CD4-positive, alpha-beta T cell treated with Interleukin-4 for 4 hours (primary cell): Measurements from ENCODE around the gene GPRC5D.

ENCODE experiments used
- DNase-seq: peaks from one replicate; pipeline ENCODE4 v3.0.0-alpha.2; 2020

GPRC5D gene

DNA sequence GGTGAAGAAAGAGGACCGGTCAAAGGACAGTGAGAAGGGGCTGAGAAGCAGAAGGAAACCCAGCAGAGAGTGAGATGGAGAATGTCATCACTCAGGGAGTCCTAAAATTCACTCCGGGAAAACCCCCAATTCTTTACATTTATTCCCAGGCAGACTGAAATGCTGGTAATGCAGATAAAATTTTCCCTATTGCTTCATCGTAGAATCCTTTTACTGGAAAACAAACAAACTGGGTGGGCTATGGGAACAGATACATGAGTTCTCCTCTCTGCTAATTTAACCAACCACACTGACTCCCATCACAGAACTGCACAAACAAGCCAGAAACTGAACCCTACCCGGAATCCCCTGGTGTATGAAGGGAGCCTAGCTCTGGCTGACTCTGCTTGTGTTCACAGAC lies 27.2 kb upstream of the GPRC5D start:
- DNase-seq: no peak

GRCh38 chr12:12977231-12977630 lies 25.3 kb upstream of the GPRC5D start:
- DNase-seq: no peak

- no peak for DNase-seq
These were observed 24.4 kb upstream of the GPRC5D start for GRCh38 chr12:12976366-12976765.

DNA sequence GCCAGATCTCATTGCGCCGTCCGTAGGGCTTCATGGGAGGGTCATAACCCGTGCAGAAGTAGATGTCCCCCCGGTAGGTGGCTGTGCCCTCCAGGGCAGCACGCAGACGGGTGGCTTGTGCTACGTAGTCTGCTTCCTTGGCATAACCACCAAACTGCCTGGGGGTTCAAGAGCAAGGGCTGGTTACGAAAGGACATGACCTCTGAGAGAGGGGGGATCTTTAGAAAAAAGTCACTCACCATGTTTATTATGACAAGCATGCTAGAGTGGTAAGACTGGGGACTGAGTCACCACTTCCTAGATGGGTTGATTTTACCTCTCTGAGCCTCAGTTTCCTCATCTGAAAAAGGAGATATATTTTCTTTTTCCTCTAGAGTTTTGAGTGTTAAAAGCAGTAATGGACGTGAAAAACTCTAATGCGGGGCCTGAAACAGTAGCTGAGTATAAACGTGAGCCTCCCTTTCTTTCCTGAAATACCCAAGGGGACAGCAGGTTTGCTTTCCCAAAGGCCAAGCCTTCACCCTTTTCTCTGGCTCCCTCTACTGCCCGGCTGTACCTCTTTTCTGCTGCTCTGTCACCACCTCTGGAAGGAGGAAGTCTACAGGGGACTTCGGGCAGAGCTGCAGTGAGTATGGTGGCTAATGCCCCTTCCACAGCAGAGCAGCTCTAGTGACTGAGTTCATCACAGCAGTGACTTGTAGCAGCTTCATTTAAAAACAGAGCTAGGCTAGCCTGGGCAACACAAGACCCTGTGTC lies 23.5 kb upstream of the GPRC5D start:
- DNase-seq: no peak

DNA sequence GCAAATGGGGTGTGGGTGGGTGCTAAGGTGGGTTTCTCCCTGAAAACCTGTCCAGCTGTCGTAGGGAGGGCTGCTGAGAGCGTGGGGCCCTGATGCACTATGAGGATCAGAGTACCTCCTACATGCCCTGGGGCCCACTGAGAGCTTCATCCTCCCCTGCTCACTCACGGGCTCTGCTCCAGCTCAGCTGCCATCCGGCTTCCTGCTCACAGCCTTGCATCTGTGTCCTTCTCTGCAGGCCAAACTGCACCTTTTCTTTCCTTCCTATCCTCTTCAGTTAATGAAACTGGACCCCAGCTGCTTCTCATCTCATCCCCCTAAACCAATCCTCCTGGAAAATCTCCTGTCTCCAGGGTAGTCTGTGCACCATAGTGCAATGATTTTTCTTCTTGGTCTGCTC lies 22.2 kb upstream of the GPRC5D start:
- DNase-seq: no peak

GRCh38 chr12:12973019-12973418 lies 21.0 kb upstream of the GPRC5D start:
- no peak for DNase-seq

DNA sequence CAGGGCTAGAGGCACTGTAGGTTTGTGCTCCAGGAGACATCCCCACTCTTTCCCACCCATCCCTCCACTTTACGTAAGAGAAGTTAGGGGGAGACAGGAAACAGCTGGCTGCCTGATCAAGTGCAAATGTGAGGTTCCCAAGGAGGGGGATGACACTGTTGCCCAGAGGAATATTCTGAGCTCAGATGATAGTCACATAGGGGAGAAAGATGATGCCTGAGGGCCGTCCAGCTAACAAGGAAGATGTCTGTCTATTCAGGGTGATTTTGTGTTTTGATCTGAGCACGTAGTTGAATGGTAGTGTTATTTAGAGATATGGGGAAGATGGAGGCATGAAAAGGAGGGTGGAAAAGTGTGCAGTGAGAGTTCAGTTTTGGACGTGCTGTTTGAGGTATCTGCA lies 13.9 kb upstream of the GPRC5D start:
- no peak for DNase-seq

GRCh38 chr12:12964255-12964654 lies 12.3 kb upstream of the GPRC5D start:
- DNase-seq: no peak

DNA sequence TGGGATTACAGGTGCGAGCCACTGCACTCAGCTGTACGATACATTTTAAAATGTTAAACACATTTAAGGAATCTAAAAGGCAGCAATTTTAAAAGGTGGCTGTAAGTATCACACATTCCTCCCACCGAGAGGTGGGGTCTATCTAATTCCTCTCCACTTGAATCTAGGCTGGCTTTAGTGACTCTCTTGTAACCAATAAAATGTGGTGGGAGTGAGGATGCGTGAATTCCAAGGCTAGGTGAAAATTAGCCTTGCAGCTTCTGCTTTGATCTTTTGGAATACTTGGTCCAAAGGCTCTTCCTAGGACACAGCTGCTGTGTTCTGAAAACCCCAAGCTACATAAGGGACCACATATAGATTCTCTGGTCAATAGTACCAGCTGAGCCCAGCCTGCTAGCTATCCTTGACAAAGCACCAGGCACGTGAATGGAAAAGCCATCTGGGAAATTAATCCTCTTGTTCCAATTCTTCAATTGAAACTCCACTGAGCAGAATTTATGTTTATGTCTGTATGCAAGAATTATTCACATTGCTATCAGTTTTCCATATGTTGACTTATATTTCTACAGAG lies 8.8 kb upstream of the GPRC5D start:
- no peak for DNase-seq

- DNase-seq: no peak
These were observed 6.9 kb upstream of the GPRC5D start for GRCh38 chr12:12958886-12959285.

DNA sequence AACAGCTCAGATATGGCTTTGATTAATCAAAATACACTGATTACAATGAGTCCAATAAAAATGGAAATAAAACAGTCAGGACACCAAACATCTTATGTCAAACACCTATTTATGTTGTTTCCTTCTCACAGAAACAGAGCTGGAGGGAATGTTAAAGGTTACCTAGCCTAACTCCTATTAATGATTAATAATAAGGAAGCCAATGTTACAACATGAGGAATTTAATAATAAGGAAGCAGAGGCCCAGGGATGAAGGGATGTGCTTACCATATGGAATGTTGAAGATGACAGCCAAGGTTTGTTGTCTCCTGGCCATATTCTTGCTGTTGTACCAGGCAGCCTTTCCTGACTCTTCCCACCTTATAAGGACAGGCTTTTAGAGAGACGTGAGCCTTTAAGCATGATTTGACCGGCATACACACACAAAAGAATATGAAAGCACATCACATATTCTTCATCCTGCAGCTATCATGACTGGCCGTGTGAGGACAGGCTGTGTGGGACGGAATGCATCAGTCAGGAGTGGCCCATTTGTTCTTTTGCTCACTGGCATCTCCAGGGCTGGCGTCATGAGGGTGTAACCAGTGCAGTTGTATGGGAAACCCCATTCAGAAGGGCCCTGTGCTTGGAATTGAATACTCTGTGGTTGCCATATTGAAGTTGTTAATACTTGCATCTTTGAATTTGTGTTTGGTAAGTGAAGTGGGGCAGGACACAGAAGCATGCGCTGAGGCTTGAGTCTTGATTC lies 3.1 kb upstream of the GPRC5D start:
- DNase-seq: no peak

DNA sequence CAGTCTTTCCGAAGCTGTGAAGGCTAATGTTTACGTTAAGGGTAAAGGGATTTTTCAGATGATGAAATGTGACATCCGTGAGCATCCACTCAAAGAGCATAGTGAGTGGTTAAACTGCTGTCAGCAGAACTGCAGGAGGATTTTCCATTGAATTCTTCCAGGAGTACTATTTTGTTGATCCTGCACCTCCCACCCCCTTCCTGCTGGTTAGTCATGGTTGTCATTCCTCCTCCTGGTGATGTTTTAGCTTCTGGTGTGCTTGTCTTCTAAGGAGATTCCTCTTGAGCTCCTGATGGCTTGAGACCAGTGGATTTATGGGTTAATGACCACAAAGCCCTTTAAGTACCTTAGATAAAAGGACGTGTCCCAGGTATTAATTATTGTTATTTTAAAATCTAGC lies 2.4 kb upstream of the GPRC5D start:
- DNase-seq: no peak

- no peak for DNase-seq
These were observed 466 bp downstream of the GPRC5D start for GRCh38 chr12:12951504-12951903.

DNA sequence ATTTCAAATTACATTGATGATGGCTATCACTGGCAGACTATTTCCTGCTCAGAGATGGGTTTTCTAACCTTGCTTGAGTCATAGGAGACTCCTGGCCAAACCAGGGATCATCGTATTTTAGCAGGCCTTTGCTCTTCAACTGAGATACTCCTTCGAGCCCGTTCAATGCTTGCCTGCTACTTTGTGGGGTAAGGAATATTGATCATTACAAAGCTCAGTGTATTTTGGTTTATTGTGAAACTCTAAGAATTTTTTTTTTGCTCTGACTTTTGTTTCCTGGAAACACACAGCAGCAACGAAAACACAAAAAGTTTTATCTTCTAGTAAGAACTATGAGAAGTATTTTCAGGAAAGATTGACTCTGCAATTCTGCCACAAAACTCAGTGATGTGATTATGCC lies 4.1 kb downstream of the GPRC5D start:
- no peak for DNase-seq

- DNase-seq: no peak
These were observed 5.1 kb downstream of the GPRC5D start for GRCh38 chr12:12946686-12947355.

DNA sequence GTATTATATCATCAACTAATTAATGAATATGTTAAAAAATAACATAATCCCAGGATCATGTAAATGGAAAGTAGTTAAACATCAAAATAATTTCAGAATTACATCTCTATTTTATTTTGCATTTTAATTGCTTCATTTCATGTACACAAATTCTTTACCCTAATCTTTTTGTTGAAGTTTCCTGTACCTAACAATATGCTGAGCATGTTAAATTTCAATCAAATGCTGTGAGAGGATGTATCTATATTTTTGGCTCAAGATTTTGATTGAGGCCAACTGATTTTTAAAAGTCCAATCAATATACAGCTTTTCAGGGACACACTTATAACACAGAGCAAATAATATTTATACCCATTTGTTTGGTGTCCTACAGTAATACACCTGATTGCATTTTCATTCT lies 6.4 kb downstream of the GPRC5D start:
- no peak for DNase-seq

GRCh38 chr12:12943586-12944260 lies 8.2 kb downstream of the GPRC5D start:
- DNase-seq: no peak

DNA sequence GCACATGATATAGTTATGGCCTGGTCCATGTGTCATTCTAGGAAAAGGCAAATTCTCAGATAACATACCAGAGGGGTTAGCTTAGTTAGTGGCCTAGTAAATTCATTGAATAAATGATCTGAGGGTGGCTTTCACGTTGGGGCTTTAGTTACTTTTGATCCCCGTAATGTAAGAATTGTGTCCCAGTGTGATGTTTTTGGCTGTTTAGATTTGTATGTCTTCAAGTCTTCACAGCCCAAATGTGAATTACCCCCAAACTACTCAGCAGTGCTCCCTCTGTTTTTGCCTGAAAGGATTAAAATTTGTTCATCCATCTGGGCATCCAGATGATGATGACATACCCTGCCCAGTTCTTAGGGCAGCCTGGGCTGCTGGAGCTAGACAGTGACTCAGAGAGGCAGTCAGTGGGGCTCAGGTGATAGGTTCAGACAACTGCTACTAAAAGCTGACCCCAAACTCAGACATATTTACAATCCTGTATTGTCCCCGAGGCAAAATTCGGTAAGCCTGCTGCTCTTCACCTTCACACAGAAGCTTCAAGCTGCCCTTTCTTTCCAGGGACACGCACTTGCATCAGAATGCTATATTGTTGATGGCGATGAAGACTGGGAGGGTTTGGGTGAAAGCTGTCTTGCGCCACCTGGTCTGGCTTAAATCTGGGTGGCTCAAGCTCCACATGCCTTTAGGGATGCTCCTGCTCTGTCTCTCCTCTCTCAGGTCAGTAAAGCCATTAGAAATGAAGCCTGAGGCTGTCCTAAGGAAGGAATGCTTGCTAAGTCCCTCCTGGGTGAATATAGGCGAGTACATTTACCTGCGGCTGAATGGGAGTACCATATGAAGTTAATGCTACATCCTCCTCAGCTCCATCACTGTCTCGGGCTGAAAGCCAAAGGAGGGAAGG lies 10.3 kb downstream of the GPRC5D start:
- no peak for DNase-seq

DNA sequence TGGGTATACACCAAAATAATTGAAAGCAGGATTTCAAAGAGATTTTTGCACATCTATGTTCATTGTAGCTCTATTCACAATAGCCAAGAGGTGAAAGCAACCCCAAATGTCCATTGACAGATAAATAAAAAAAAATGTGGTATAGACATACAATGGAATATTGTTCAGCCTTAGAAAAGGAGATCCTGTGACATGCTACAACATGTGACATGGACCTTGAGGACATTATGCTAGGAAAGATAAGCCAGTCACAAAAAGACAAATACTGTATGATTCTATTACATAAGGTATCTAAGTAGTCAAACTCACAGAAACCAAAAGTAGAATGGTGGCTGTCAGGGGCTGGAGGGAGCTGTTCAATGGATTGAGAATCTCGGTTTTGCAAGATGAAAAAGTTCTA lies 12.1 kb downstream of the GPRC5D start:
- no peak for DNase-seq

DNA sequence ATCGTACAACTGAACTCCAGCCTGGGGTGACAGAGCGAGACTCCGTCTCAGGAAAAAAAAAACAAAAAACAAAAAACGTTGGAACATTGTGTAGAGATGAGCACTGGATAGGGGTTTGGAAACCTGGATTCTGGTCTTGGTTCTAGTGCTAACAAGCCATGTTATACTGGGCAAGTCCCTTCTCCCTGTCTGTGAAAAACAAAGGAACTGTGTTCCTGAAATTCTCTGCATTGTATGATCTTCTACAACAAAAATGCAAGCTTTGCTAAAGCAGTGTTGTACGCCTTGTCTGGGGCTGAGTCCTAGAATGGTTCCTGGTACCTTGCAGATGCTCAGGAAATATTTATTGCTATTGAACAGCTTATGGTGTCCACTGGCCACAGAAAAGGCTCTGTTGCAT lies 13.4 kb downstream of the GPRC5D start:
- no peak for DNase-seq

- DNase-seq: no peak
These were observed 14.9 kb downstream of the GPRC5D start for GRCh38 chr12:12936983-12937491.

- DNase-seq: no peak
These were observed 17.4 kb downstream of the GPRC5D start for GRCh38 chr12:12934556-12934955.
